ENCODE results near the gene OR7G3. TPM values are rescaled to one million over a fixed set of nuclear protein-coding genes. Genes with fewer than 3 reads are reported as not detected.
A peak's percentile ranks its signal among the peaks of the same experiment; 100 is the strongest.

The OR7G3 gene
- total and polyA plus RNA-seq, 2 donors (not counting 3 experiments of a cell fraction or from before 2014, with no cell fraction given) = not detected

GRCh38 chr19:9140159-9140874 lies 13.6 kb upstream of the OR7G3 start, which contains the start of gene ZNF317:
TSS of gene ZNF317 (plus strand) at chr19:9140397. CDS start at chr19:9156017, 15,620 bp downstream.
- Histone ChIP-seq H3K36me3 (ENCODE audit: control insufficient read depth in 2 of 2, extremely low read depth in 1 of 2, insufficient read depth in 2 of 2, low read length in 2 of 2) (no peaks in the 10 kb centered on the region), H4K20me1 (replicated peaks; ENCODE audit: control insufficient read depth, extremely low read depth, insufficient read depth, low read length) (no peaks in the 10 kb centered on the region), H3K9ac (replicated peaks; ENCODE audit: extremely low read depth, insufficient read depth, low read length) (peak within 1 kb of the TSS; percentile 99), H3K9me3 (replicated peaks; ENCODE audit: control insufficient read depth, insufficient read depth, low read length) (peaks cover 7% of the 10 kb centered on the region), H2AFZ (ENCODE audit: low read depth, low read length) (peak within 1 kb of the TSS; percentile 99), H3K4me3 (replicated peaks in 1 of 3; ENCODE audit: insufficient read depth in 1 of 3, low read depth in 1 of 3, low read length in 3 of 3) (peak within 1 kb of the TSS; percentile 78 to 95 (median 92)), H3K4me2 (ENCODE audit: insufficient read depth, low read length) (peak within 1 kb of the TSS; percentile 99), H3K79me2 (ENCODE audit: control insufficient read depth, insufficient read depth, low read length) (peaks cover 49% of the 10 kb centered on the region), H3K27ac (ENCODE audit: insufficient read depth, low read depth, low read length) (peak within 1 kb of the TSS; percentile 87), H3K9me1 (replicated peaks; ENCODE audit: control insufficient read depth, extremely low read depth, insufficient read depth, low read length) (no peaks in the 10 kb centered on the region), H3K27me3 (ENCODE audit: control insufficient read depth in 2 of 2, insufficient read depth in 2 of 2, low read length in 2 of 2) (no peaks in the 10 kb centered on the region), H3K4me1 (ENCODE audit: control insufficient read depth, extremely low read depth, insufficient read depth, low read length) (peaks cover 11% of the 10 kb centered on the region)
- BruUV-seq (replicated peaks) = TSS peak; percentile 42
- FAIRE-seq = peak; percentile 94
- ChIA-PET POLR2A (no interaction called here), CTCF (interaction anchor here (0.6 kb wide), 1 partner anchor 65 kb away, joined by 3 read pairs; no protein-coding TSS in a partner anchor)
- dilution Hi-C loops (cut with MboI; ENCODE audit: extremely low pct_ligation_motif_present, low sequenced_read_pairs) = no loop called here
- peak; percentile 91 for DNase-seq (ENCODE audit: low read depth, low spot score)
- intact Hi-C loops (cut with micrococcal nuclease) = loop anchor here (1.0 to 2.0 kb wide), 5 partner anchors 12 to 656 kb away; partner anchors contain the start of genes ZNF121 and ZNF699
- TF ChIP-seq GATA2 (IDR thresholded peaks at IDR 0.05; ENCODE audit: insufficient read depth, insufficient read length, low read depth, low read length) (no peak), POLR2AphosphoS5 (IDR thresholded peaks at IDR 0.05; ENCODE audit: insufficient read depth, low read depth, low read length) (peak; percentile 68), POLR2A (IDR thresholded peaks at IDR 0.05; ENCODE audit: low read depth, low read length) (peak; percentile 73)

DNA sequence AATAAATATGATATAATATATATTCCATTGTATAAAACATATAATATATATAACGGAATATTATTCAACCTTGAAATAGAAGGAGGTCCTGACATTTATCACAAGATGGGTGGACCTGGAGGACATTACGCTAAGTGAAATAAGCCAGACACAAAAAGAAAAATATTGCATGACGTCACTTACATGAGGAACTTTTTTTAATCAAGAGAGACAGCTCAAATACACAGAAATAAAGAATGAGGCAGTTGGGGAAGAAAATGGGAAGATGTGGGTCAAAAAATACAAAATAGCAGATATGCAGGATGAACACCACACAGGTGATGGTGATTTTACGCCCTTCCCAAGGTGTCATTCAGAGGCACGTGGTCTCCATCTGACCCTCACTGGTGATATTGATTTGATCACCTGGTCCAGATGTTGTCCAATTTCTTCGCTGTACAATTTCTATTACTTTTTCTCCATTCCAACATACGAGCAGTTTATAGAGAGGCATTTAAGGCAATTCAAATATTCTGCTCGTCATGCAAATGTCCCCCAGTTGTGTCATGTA lies 12.9 kb upstream of the OR7G3 start:
- Histone ChIP-seq H3K9me3 (replicated peaks; ENCODE audit: control insufficient read depth, insufficient read depth, low read length) (peaks cover 2% of the 10 kb centered on the region), H3K4me1 (ENCODE audit: control insufficient read depth, extremely low read depth, insufficient read depth, low read length) (peaks cover 11% of the 10 kb centered on the region), H3K9ac (replicated peaks; ENCODE audit: extremely low read depth, insufficient read depth, low read length) (peak overlapping the region; percentile 99), H2AFZ (ENCODE audit: low read depth, low read length) (peak overlapping the region; percentile 99), H3K9me1 (replicated peaks; ENCODE audit: control insufficient read depth, extremely low read depth, insufficient read depth, low read length) (no peaks in the 10 kb centered on the region), H3K4me2 (ENCODE audit: insufficient read depth, low read length) (peak overlapping the region; percentile 99), H3K27me3 (ENCODE audit: control insufficient read depth in 2 of 2, insufficient read depth in 2 of 2, low read length in 2 of 2) (no peaks in the 10 kb centered on the region), H4K20me1 (replicated peaks; ENCODE audit: control insufficient read depth, extremely low read depth, insufficient read depth, low read length) (no peaks in the 10 kb centered on the region), H3K36me3 (ENCODE audit: control insufficient read depth in 2 of 2, extremely low read depth in 1 of 2, insufficient read depth in 2 of 2, low read length in 2 of 2) (no peaks in the 10 kb centered on the region), H3K79me2 (ENCODE audit: control insufficient read depth, insufficient read depth, low read length) (peaks cover 43% of the 10 kb centered on the region), H3K4me3 (replicated peaks in 1 of 3; ENCODE audit: insufficient read depth in 1 of 3, low read depth in 1 of 3, low read length in 3 of 3) (peak overlapping the region; percentile 78 to 95 (median 92)), H3K27ac (ENCODE audit: insufficient read depth, low read depth, low read length) (peak overlapping the region; percentile 87)
- intact Hi-C loops (cut with micrococcal nuclease) = loop anchor here (1.0 to 5.0 kb wide), 6 partner anchors 11 to 708 kb away; partner anchors contain the start of genes ZNF121 and ZNF699
- TF ChIP-seq POLR2A (IDR thresholded peaks at IDR 0.05; ENCODE audit: low read depth, low read length) (no peak), EZH2 (IDR thresholded peaks at IDR 0.05; ENCODE audit: borderline replicate concordance, low read depth, low read length, severe bottlenecking) (no peak), MYC (IDR thresholded peaks at IDR 0.05; ENCODE audit: low read depth, low read length) (no peak), GATA2 (IDR thresholded peaks at IDR 0.05; ENCODE audit: insufficient read depth, insufficient read length, low read depth, low read length) (no peak), JUN (IDR thresholded peaks at IDR 0.05; ENCODE audit: borderline replicate concordance, insufficient read depth, insufficient read length, low read depth) (no peak), FOS (IDR thresholded peaks at IDR 0.05; ENCODE audit: borderline replicate concordance, insufficient read depth, low read length) (no peak), CTCF (IDR thresholded peaks at IDR 0.05; ENCODE audit: extremely low read depth in 1 of 2, insufficient read depth in 1 of 2, low read depth in 1 of 2, low read length in 2 of 2) (no peak)
- TF ChIP-seq, protein P1, sequence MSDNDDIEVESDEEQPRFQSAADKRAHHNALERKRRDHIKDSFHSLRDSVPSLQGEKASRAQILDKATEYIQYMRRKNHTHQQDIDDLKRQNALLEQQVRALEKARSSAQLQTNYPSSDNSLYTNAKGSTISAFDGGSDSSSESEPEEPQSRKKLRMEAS (IDR thresholded peaks at IDR 0.05; ENCODE audit: insufficient read depth, insufficient read length) = peak; percentile 22
- FAIRE-seq (no peak), DNase-seq (ENCODE audit: low read depth, low spot score) (peak; percentile 7)
- CTCF ChIA-PET = no interaction called here
- dilution Hi-C loops (cut with MboI; ENCODE audit: extremely low pct_ligation_motif_present, low sequenced_read_pairs) = no loop called here
- POLR2A ChIA-PET = no interaction called here
- TSS peak; percentile 88 for BruUV-seq (replicated peaks)

All from endothelial cell of umbilical vein (primary cell).